Ovary (tissue), 9 donors: ENCODE data around the gene SMCO4. TPM values are rescaled to one million over a fixed set of nuclear protein-coding genes. Genes with fewer than 3 reads are reported as not detected.

ENCODE experiments used
- DNase-seq, 5 donors: peaks; one replicate each; pipeline ENCODE4 v3.0.0-alpha.2; 2019 to 2020
- H3K27ac ChIP-seq, 2 donors: fragments of 200-600 bp; one replicate each; pipeline versions ENCODE4 v1.5.1 to v1.8.0; 2019 to 2022
- H3K27me3 ChIP-seq: fragments of 200-600 bp; one replicate; pipeline ENCODE4 v1.8.0; 2022
- H3K36me3 ChIP-seq: fragments of 200-600 bp; sonication (generic); one replicate; pipeline ENCODE4 v1.5.1; 2019
- H3K4me1 ChIP-seq: one replicate; pipeline ENCODE4 v1.8.1; 2013; ENCODE audit warnings: mild to moderate bottlenecking, moderate library complexity; ENCODE audit not compliant: insufficient read depth
- H3K4me3 ChIP-seq: fragments of 200-600 bp; sonication (generic); one replicate; pipeline ENCODE4 v1.5.1; 2017
- H3K9me3 ChIP-seq, 2 donors: fragments of 200-600 bp in 1 of 2; sonication (generic) in 1 of 2; one replicate each; pipeline versions ENCODE4 v1.5.1 to v1.8.1; 2013 to 2019; ENCODE audit warnings: mild to moderate bottlenecking in 1 of 2, moderate library complexity in 1 of 2
- EP300 ChIP-seq: sonication (generic); formaldehyde crosslinking; IDR thresholded peaks from one replicate; pipeline ENCODE4 v1.6.1; 2017; ENCODE audit warnings: antibody characterized with exemption
- POLR2A ChIP-seq: fragments of 450-650 bp; IDR thresholded peaks from one replicate; pipeline ENCODE4 v1.6.1; 2017; ENCODE audit warnings: antibody characterized with exemption, mild to moderate bottlenecking, moderate library complexity
- WGBS, 3 donors: extraction: QIAGEN DNeasy Blood & Tissue Kit in 1 of 3; methylation state at CpG; one replicate each; pipeline versions ENCODE4 v1.1.5 to v1.1.7; 2013 to 2017; 5-methylcytosine and 5-hydroxymethylcytosine counted together
- intact Hi-C, 4 donors: fragments of 100-400 bp; cut with DNase I; formaldehyde crosslinking; loops; one replicate each; pipeline versions ENCODE4 v1.11.0 to v1.15.1; 2022 to 2023
- polyA plus RNA-seq, 2 donors: library from polyadenylated mRNA; stranded (reverse); fragments of 200-250 nt in 1 of 2; fragments of 350-450 nt in 1 of 2; fragmentation: Illumina TruSeq in 1 of 2; extraction: RNeasy Lipid Tissue Mini Kit (QIAGEN cat#74804) in 1 of 2; gene quantifications; one replicate each; pipeline ENCODE4 v1.2.3, GENCODE V29; 2013 to 2014
- total RNA-seq, 7 donors: library from RNA; depleted of rRNA in 2 of 7; stranded (reverse); fragments of >200 nt in 2 of 7; fragmentation: NEBNext Ultra II Directional in 3 of 7; extraction: Animal tissue kit (Norgen Biotek cat#: 25700) in 3 of 7; gene quantifications; one replicate each; pipeline versions ENCODE4 v1.1.0 to v1.2.4, GENCODE V29; 2016 to 2023
- TF ChIP-seq, protein P1 (sequence below), 3 donors: fragments of 450-650 bp in 2 of 3; fragments of 200-600 bp in 1 of 3; IDR thresholded peaks; one replicate each; pipeline versions ENCODE4 v1.5.1 to v1.8.0; 2016 to 2022; ENCODE audit warnings: antibody characterized with exemption in 3 of 3, mild to moderate bottlenecking in 1 of 3
- donor health status: DM: no; HTN: no; CAD: no; lungs with moderate emphysema.
- donor health status: DM: no; HTN: no; CAD: no.
- donor health status: Bipolar disorder and iron deficiency.
- donor health status: DM: yes; HTN: yes; CAD: no.
- donor health status: DM: no; HTN: no; CAD: no.
- donor health status: DM: yes; HTN: yes; CAD: no.

SMCO4 gene
- total and polyA plus RNA-seq, 9 donors = 10.8 to 52.7 (median 20.2) TPM

DNA sequence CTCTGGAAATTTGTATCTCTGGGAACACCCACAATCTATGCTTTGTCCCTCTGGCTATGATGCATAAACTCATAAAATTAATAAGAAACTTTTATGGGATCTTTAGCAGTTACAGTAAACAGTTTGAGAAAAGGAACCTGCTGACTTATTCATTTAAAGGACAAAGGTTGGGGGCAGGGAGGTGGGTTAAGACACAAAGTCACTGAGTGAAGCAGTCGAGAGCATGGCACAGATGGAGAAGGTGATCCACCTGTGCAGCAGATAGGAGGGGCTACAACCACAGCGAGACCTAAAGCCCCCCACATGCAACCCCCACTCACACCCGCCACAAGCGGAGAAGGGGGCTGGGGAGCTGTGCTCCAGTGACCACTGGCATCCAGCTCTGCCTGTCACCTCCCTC is 45.0 kb downstream of the SMCO4 start:
- no peaks in the 10 kb centered on the region for H3K9me3 ChIP-seq
- H3K4me1 ChIP-seq = no peaks in the 10 kb centered on the region
- no peaks in the 10 kb centered on the region for H3K36me3 ChIP-seq
- intact Hi-C loops = no loop called here
- no peaks in the 10 kb centered on the region for H3K27me3 ChIP-seq
- H3K27ac ChIP-seq = no peak overlapping the region
- no peak overlapping the region for H3K4me3 ChIP-seq
- no peak for DNase-seq
- TF ChIP-seq POLR2A = no peak
- TF ChIP-seq EP300 = no peak
- TF ChIP-seq, protein P1, sequence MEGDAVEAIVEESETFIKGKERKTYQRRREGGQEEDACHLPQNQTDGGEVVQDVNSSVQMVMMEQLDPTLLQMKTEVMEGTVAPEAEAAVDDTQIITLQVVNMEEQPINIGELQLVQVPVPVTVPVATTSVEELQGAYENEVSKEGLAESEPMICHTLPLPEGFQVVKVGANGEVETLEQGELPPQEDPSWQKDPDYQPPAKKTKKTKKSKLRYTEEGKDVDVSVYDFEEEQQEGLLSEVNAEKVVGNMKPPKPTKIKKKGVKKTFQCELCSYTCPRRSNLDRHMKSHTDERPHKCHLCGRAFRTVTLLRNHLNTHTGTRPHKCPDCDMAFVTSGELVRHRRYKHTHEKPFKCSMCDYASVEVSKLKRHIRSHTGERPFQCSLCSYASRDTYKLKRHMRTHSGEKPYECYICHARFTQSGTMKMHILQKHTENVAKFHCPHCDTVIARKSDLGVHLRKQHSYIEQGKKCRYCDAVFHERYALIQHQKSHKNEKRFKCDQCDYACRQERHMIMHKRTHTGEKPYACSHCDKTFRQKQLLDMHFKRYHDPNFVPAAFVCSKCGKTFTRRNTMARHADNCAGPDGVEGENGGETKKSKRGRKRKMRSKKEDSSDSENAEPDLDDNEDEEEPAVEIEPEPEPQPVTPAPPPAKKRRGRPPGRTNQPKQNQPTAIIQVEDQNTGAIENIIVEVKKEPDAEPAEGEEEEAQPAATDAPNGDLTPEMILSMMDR (IDR thresholded peaks at IDR 0.05) = no peak
- 78 to 89% (median 88%) methylated on average over 4 of the region's 4 CpGs for WGBS, 3 donors

DNA sequence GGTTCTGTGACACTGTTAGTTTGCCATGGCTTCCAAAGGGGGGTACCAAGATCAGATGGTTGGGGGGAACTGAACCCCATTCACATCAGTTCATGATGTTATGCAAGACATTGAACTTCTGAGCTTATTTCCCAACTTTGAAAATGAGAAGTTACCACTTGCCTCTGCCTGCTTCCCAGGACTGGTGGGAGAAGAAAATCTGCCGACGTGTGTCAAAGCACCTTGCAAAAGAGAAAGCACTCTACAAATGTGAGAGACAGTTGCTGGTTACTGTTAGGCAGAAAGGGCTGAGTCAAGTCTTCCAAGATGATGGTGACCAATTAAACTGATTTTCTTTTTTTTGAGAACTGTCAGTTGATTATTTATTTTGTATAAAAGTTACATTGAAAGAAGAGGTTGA is 45.6 kb downstream of the SMCO4 start:
- no peak for DNase-seq
- Histone ChIP-seq H3K27me3 (no peaks in the 10 kb centered on the region), H3K9me3 (no peaks in the 10 kb centered on the region), H3K27ac (no peak overlapping the region), H3K36me3 (no peaks in the 10 kb centered on the region), H3K4me3 (no peak overlapping the region), H3K4me1 (no peaks in the 10 kb centered on the region)
- WGBS, 3 donors = 91 to 96% (median 94%) methylated on average over 2 of the region's 2 CpGs
- intact Hi-C loops = no loop called here
- TF ChIP-seq POLR2A = no peak
- TF ChIP-seq EP300 = no peak
- TF ChIP-seq, protein P1 (IDR thresholded peaks at IDR 0.05) = no peak

DNA sequence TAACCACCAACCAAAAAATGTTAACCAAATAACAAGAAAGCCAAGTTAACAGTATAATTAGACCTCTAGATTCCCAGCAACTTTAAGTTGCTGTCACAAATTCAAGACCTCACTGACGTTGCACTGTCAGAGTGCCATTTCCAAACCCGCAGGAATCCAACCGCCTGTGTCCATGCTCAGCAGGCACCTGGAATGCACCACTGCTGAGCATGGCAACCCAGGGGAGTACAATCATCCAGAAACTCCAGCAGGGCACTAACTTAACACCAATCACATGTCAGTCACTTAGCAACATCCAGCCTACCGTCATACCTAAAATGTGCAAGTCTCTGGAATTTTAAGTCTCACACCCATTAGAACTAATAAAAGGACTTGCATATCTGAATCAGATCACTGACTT is 48.8 kb downstream of the SMCO4 start:
- H3K27me3 ChIP-seq = no peaks in the 10 kb centered on the region
- peaks cover 1% of the 10 kb centered on the region for H3K4me1 ChIP-seq
- intact Hi-C loops = no loop called here
- no peak overlapping the region for H3K4me3 ChIP-seq
- H3K27ac ChIP-seq = no peak overlapping the region
- TF ChIP-seq EP300 = no peak
- TF ChIP-seq POLR2A = no peak
- TF ChIP-seq, protein P1 (IDR thresholded peaks at IDR 0.05) = no peak
- no peak for DNase-seq
- H3K36me3 ChIP-seq = no peaks in the 10 kb centered on the region
- 87 to 90% (median 90%) methylated on average over 4 of the region's 4 CpGs for WGBS, 3 donors
- no peaks in the 10 kb centered on the region for H3K9me3 ChIP-seq

DNA sequence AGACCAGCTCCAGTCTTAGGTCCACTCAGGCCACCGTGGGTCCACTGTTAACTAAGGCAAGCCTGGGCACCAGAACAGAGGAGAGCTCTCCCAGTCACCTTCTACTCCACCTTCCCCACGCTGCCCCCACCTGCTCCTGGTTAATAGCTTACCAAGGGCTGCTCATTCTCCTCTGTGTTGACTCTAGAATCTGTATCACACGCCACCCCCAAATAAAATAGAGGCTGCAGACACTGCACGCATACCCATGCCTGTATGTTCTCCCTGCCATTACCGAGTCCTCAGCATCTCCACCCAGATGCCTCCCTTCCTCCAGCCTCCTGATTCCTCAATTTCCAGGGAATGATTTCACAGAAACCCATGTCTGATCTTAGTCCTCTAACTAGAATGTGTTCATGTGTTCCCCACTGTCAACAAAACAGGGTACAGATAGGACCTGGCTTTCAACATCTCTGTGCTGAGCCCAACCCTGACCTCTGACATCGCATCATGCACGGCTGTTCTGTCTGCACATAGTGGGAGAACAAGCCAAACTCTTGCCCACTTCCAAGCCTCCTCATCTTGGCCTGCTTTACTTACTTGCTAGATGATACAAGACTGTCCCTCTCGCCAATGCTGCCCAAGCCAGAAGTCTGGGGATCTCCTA is 49.8 kb downstream of the SMCO4 start:
- H3K27me3 ChIP-seq = no peaks in the 10 kb centered on the region
- no peak overlapping the region for H3K27ac ChIP-seq
- H3K36me3 ChIP-seq = no peaks in the 10 kb centered on the region
- H3K9me3 ChIP-seq = no peaks in the 10 kb centered on the region
- intact Hi-C loops = no loop called here
- TF ChIP-seq EP300 (no peak), POLR2A (no peak)
- TF ChIP-seq, protein P1 (IDR thresholded peaks at IDR 0.05) = no peak
- H3K4me3 ChIP-seq = no peak overlapping the region
- 83 to 93% (median 92%) methylated on average over 8 of the region's 8 CpGs for WGBS, 3 donors
- DNase-seq = no peak
- peaks cover 1% of the 10 kb centered on the region for H3K4me1 ChIP-seq
